Activated CD8-positive, alpha-beta memory T cell treated with anti-CD3 and anti-CD28 coated beads for 36 hours (primary cell): Measurements from ENCODE around the gene TADA2A. TPM values are rescaled to one million over a fixed set of nuclear protein-coding genes. Genes with fewer than 3 reads are reported as not detected.
"Not testable (repeated sequence)": the region's sequence is repeated elsewhere in the genome, so short reads cannot be mapped to it uniquely, and the experiment has no call there.

Experiments
- CTCF ChIA-PET: fragments of 350-600 bp; sonication (Branson Sonifier 250); formaldehyde crosslinking; loops from one replicate; lab custom pipeline; 2021; ENCODE audit warnings: antibody characterized with exemption; lab: Charles Lee
- POLR2A ChIA-PET: fragments of 350-600 bp; sonication (Branson Sonifier 250); formaldehyde crosslinking; loops from one replicate; lab custom pipeline; 2021; ENCODE audit warnings: antibody characterized with exemption; lab: Charles Lee
- total RNA-seq, 2 experiments: library from RNA; stranded (reverse); gene quantifications; one replicate each; pipeline ENCODE4 v1.2.3, GENCODE V29; 2021

TADA2A gene
- total RNA-seq, 2 experiments from 2014 or later: 42.7 to 51.6 TPM

- POLR2A ChIA-PET: no interaction called here
- CTCF ChIA-PET: no interaction called here
Measured at GRCh38 chr17:37505333-37505732, 98.6 kb downstream of the TADA2A start.

GRCh38 chr17:37506678-37507077 is 100.0 kb downstream of the TADA2A start:
- CTCF ChIA-PET: interaction anchor here (1.2 to 1.4 kb wide), 2 partner anchors 20 to 134 kb away, joined by 3 read pairs; no protein-coding TSS in a partner anchor

GRCh38 chr17:37507111-37507510 is 100.4 kb downstream of the TADA2A start:
- POLR2A ChIA-PET: no interaction called here
- CTCF ChIA-PET: interaction anchor here (1.2 to 1.4 kb wide), 2 partner anchors 20 to 134 kb away, joined by 3 read pairs; no protein-coding TSS in a partner anchor

More at GRCh38 chr17:37506678-37507077, 100.0 kb downstream of the TADA2A start:
- POLR2A ChIA-PET: no interaction called here

GRCh38 chr17:37510056-37510455 is 103.4 kb downstream of the TADA2A start:
- ChIA-PET CTCF (no interaction called here), POLR2A (no interaction called here)

GRCh38 chr17:37511642-37512041 is 105.0 kb downstream of the TADA2A start:
- CTCF ChIA-PET: interaction anchor here (1.0 kb wide), 1 partner anchor 138 kb away, joined by 3 read pairs; no protein-coding TSS in a partner anchor
- POLR2A ChIA-PET: not testable (repeated sequence)

GRCh38 chr17:37512442-37513068 is 105.9 kb downstream of the TADA2A start:
- ChIA-PET POLR2A (no interaction called here), CTCF (interaction anchor here (1.0 kb wide), 1 partner anchor 139 kb away, joined by 3 read pairs; no protein-coding TSS in a partner anchor)

GRCh38 chr17:37513711-37514110 is 107.0 kb downstream of the TADA2A start:
- CTCF ChIA-PET: no interaction called here
- POLR2A ChIA-PET: no interaction called here

- CTCF ChIA-PET: interaction anchor here (0.6 to 0.7 kb wide), 2 partner anchors 18 to 20 kb away, joined by 3 read pairs; no protein-coding TSS in a partner anchor
- POLR2A ChIA-PET: no interaction called here
Measured at GRCh38 chr17:37516127-37516571, 109.5 kb downstream of the TADA2A start.

GRCh38 chr17:37517881-37518280 is 111.2 kb downstream of the TADA2A start:
- ChIA-PET POLR2A (no interaction called here), CTCF (no interaction called here)

- ChIA-PET POLR2A (interaction anchor here (0.7 kb wide), 1 partner anchor 170 kb away, joined by 3 read pairs; no protein-coding TSS in a partner anchor), CTCF (interaction anchor here (0.6 kb wide), 1 partner anchor 25 kb away, joined by 3 read pairs; no protein-coding TSS in a partner anchor)
Measured at GRCh38 chr17:37518826-37519225, 112.1 kb downstream of the TADA2A start.

- POLR2A ChIA-PET: interaction anchor here (0.7 kb wide), 1 partner anchor 171 kb away, joined by 3 read pairs; no protein-coding TSS in a partner anchor
- CTCF ChIA-PET: interaction anchor here (0.6 to 1.0 kb wide), 2 partner anchors 24 to 272 kb away, joined by 3 to 4 read pairs; no protein-coding TSS in a partner anchor
Measured at GRCh38 chr17:37519251-37519985, 112.7 kb downstream of the TADA2A start.

GRCh38 chr17:37520174-37520573 is 113.5 kb downstream of the TADA2A start:
- ChIA-PET CTCF (interaction anchor here (1.0 kb wide), 1 partner anchor 272 kb away, joined by 4 read pairs; no protein-coding TSS in a partner anchor), POLR2A (no interaction called here)

- CTCF ChIA-PET: interaction anchor here (1.0 kb wide), 1 partner anchor 88 kb away, joined by 3 read pairs; the partner anchor contains the start of gene SYNRG
Measured at GRCh38 chr17:37521821-37522220, 115.1 kb downstream of the TADA2A start.

GRCh38 chr17:37523715-37524219 is 117.1 kb downstream of the TADA2A start:
- CTCF ChIA-PET: no interaction called here

More at GRCh38 chr17:37521821-37522220, 115.1 kb downstream of the TADA2A start:
- POLR2A ChIA-PET: interaction anchor here (0.5 kb wide), 1 partner anchor 992 kb away, joined by 3 read pairs; no protein-coding TSS in a partner anchor

GRCh38 chr17:37527249-37527851 is 120.7 kb downstream of the TADA2A start:
- CTCF ChIA-PET: interaction anchor here (1.0 to 1.2 kb wide), 2 partner anchors 8 to 82 kb away, joined by 3 read pairs; partner anchors contain the start of gene SYNRG

More at GRCh38 chr17:37523715-37524219, 117.1 kb downstream of the TADA2A start:
- POLR2A ChIA-PET: no interaction called here

More at GRCh38 chr17:37527249-37527851, 120.7 kb downstream of the TADA2A start:
- POLR2A ChIA-PET: no interaction called here
